COLO829 (cell line): ENCODE data around the gene SLC22A23.

ENCODE experiments used
- DNase-seq: peaks from one replicate; pipeline ENCODE4 v3.0.0; 2012; ENCODE audit warnings: low spot score

Gene SLC22A23

GRCh38 chr6:3369985-3370360 is 86.9 kb downstream of the SLC22A23 start:
- DNase-seq, result no peak

GRCh38 chr6:3368685-3369084 is 88.2 kb downstream of the SLC22A23 start:
- no peak for DNase-seq

- no peak for DNase-seq
Observed at GRCh38 chr6:3367630-3368029, 89.2 kb downstream of the SLC22A23 start.

GRCh38 chr6:3366596-3367413 is 90.0 kb downstream of the SLC22A23 start:
- no peak for DNase-seq

GRCh38 chr6:3364391-3364790 is 92.5 kb downstream of the SLC22A23 start:
- no peak for DNase-seq

- DNase-seq, result no peak
Observed at GRCh38 chr6:3363296-3364025, 93.4 kb downstream of the SLC22A23 start.

GRCh38 chr6:3361312-3362037 is 95.4 kb downstream of the SLC22A23 start:
- no peak for DNase-seq

- no peak for DNase-seq
Observed at GRCh38 chr6:3360727-3361045, 96.2 kb downstream of the SLC22A23 start.

- DNase-seq, result no peak
Observed at GRCh38 chr6:3359973-3360726, 96.7 kb downstream of the SLC22A23 start.

- no peak for DNase-seq
Observed at GRCh38 chr6:3359101-3359752, 97.6 kb downstream of the SLC22A23 start.

GRCh38 chr6:3358413-3359100 is 98.3 kb downstream of the SLC22A23 start:
- no peak for DNase-seq

GRCh38 chr6:3357678-3358077 is 99.2 kb downstream of the SLC22A23 start:
- DNase-seq, result peak; percentile 42

- peak; percentile 67 for DNase-seq
Observed at GRCh38 chr6:3356824-3357420, 99.9 kb downstream of the SLC22A23 start.

- peak; percentile 79 for DNase-seq
Observed at GRCh38 chr6:3356056-3356823, 100.6 kb downstream of the SLC22A23 start.

GRCh38 chr6:3355358-3356055 is 101.3 kb downstream of the SLC22A23 start:
- no peak for DNase-seq

- DNase-seq, result no peak
Observed at GRCh38 chr6:3355011-3355357, 101.9 kb downstream of the SLC22A23 start.

- DNase-seq, result no peak
Observed at GRCh38 chr6:3353939-3354338, 102.9 kb downstream of the SLC22A23 start.

GRCh38 chr6:3353213-3353903 is 103.5 kb downstream of the SLC22A23 start:
- no peak for DNase-seq

- no peak for DNase-seq
Observed at GRCh38 chr6:3352678-3353077, 104.2 kb downstream of the SLC22A23 start.
